Panc1 (cell line): ENCODE measurements around the gene CHCHD1. TPM values are rescaled to one million over a fixed set of nuclear protein-coding genes. Genes with fewer than 3 reads are reported as not detected.
A peak's percentile ranks its signal among the peaks of the same experiment; 100 is the strongest.
"Not testable (repeated sequence)": the region's sequence is repeated elsewhere in the genome, so short reads cannot be mapped to it uniquely, and the experiment has no call there.

ENCODE experiments used
- ATAC-seq: fragments of 200-7000 bp; cut with Tn5 transposase; 2 replicates; pipeline ENCODE4 v1.9.1; 2020; ENCODE audit warnings: mild to moderate bottlenecking, moderate library complexity
- BruUV-seq: library from RNA; stranded (reverse); fragments of 400-500 nt; replicated peaks from 2 replicates; lab custom pipeline; 2021; lab: Mats Ljungman, UMichigan
- CTCF ChIA-PET: fragments of 300-600 bp; sonication (Branson Sonifier 250); formaldehyde crosslinking; loops from one replicate; lab custom pipeline; 2022; ENCODE audit warnings: antibody characterized with exemption; lab: Charles Lee
- POLR2A ChIA-PET: fragments of 300-600 bp; sonication (Branson Sonifier 250); formaldehyde crosslinking; loops from one replicate; lab custom pipeline; 2022; ENCODE audit warnings: antibody characterized with exemption; lab: Charles Lee
- DNase-seq: peaks from one replicate; pipeline ENCODE4 v3.0.0-alpha.2; 2010; ENCODE audit warnings: low read depth, low spot score
- H3K27ac ChIP-seq: 2 replicates; pipeline ENCODE4 v1.5.1; 2011; ENCODE audit warnings: mild to moderate bottlenecking, low read length, inconsistent platforms
- H3K27me3 ChIP-seq: fragments of 200-500 bp; sonication (Bioruptor generic); 2 replicates; pipeline ENCODE4 v1.6.0; 2014; ENCODE audit warnings: low read length, inconsistent platforms; ENCODE audit not compliant: control insufficient read depth, insufficient read depth
- H3K36me3 ChIP-seq: fragments of 200-500 bp; sonication (Bioruptor generic); 2 replicates; pipeline ENCODE4 v1.5.1; 2014; ENCODE audit warnings: inconsistent platforms, mild to moderate bottlenecking, low read length, moderate library complexity; ENCODE audit not compliant: control insufficient read depth, insufficient read depth
- H3K4me1 ChIP-seq: 2 replicates; pipeline ENCODE4 v1.5.1; 2011; ENCODE audit warnings: inconsistent platforms, mild to moderate bottlenecking, low read length, moderate library complexity; ENCODE audit not compliant: control insufficient read depth, insufficient read depth
- H3K4me3 ChIP-seq, 2 experiments: 2 replicates each; pipeline ENCODE4 v1.5.1; 2011 to 2012; ENCODE audit warnings: low read depth in 2 of 2, low read length in 2 of 2, mild to moderate bottlenecking in 2 of 2, inconsistent platforms in 1 of 2, moderate library complexity in 1 of 2
- H3K9me3 ChIP-seq: fragments of 200-500 bp; sonication (Bioruptor generic); 2 replicates; pipeline ENCODE4 v1.5.1; 2014; ENCODE audit warnings: low read depth, mild to moderate bottlenecking, inconsistent platforms, low read length, moderate library complexity; ENCODE audit not compliant: control insufficient read depth, insufficient read depth
- CTCF ChIP-seq: fragments of 450-650 bp; IDR thresholded peaks from 2 replicates; pipeline ENCODE4 v1.5.1; 2017; ENCODE audit warnings: mild to moderate bottlenecking
- POLR2AphosphoS5 ChIP-seq: IDR thresholded peaks from 2 replicates; pipeline ENCODE4 v1.6.1; 2012; ENCODE audit warnings: mild to moderate bottlenecking, low read depth, low read length, moderate library complexity
- REST ChIP-seq, 2 experiments: IDR thresholded peaks; 2 replicates each; pipeline ENCODE4 v1.6.1; 2011 to 2012; ENCODE audit warnings: low read depth in 2 of 2, control low read depth in 1 of 2, low read length in 1 of 2, mild to moderate bottlenecking in 1 of 2, moderate library complexity in 1 of 2; ENCODE audit not compliant: insufficient read depth in 1 of 2
- SIN3A ChIP-seq: IDR thresholded peaks from 2 replicates; pipeline ENCODE4 v1.6.1; 2012; ENCODE audit warnings: low read depth, mild to moderate bottlenecking, low read length, moderate library complexity, borderline replicate concordance; ENCODE audit not compliant: insufficient read depth
- TCF7L2 ChIP-seq: IDR thresholded peaks from 2 replicates; pipeline ENCODE4 v1.6.1; 2011; ENCODE audit warnings: mild to moderate bottlenecking, low read depth, low read length, inconsistent platforms
- in situ Hi-C: cut with HindIII; loops from 2 replicates; pipeline ENCODE4 v1.10.0; 2016; ENCODE audit warnings: low sequenced_read_pairs, low pct_unique_long_range_greater_than_20kb
- intact Hi-C: fragments of 100-400 bp; cut with micrococcal nuclease; formaldehyde crosslinking; loops from one replicate; pipeline ENCODE4 v1.10.0; 2022; ENCODE audit not compliant: unreplicated experiment
- total RNA-seq: library from RNA; stranded (reverse); gene quantifications from one replicate; pipeline ENCODE4 v1.2.1, GENCODE V29; 2021; ENCODE audit not compliant: unreplicated experiment

Gene CHCHD1
- total RNA-seq, 1 experiment from 2014 or later: 41.2 TPM

- Histone ChIP-seq H3K27ac (peak overlapping the region; percentile 92), H3K27me3 (no peaks in the 10 kb centered on the region), H3K4me3 (peak overlapping the region; percentile 86 to 95), H3K9me3 (no peaks in the 10 kb centered on the region), H3K36me3 (peaks cover 11% of the 10 kb centered on the region; the same call in 1 of the 2 replicates), H3K4me1 (peaks cover 19% of the 10 kb centered on the region)
- CTCF ChIA-PET: no interaction called here
- TF ChIP-seq TCF7L2: no peak
- no peak for TF ChIP-seq REST (IDR thresholded peaks at IDR 0.05; ENCODE audit: insufficient read depth in 1 of 2, low read depth in 2 of 2, low read length in 1 of 2)
- TF ChIP-seq CTCF: no peak
- TF ChIP-seq SIN3A: no peak
- TF ChIP-seq POLR2AphosphoS5: no peak
- in situ Hi-C loops: no loop called here
- intact Hi-C loops: no loop called here
- no peak for ATAC-seq
- POLR2A ChIA-PET: interaction anchor here (0.6 kb wide), 1 partner anchor 42 kb away, joined by 3 read pairs; no protein-coding TSS in a partner anchor
- DNase-seq: no peak
- TSS peak; percentile 61 for BruUV-seq
These were observed 4.7 kb downstream of the CHCHD1 start for GRCh38 chr10:73786512-73786885.

GRCh38 chr10:73787031-73787800 is 5.4 kb downstream of the CHCHD1 start:
- H3K27me3 ChIP-seq, POLR2A ChIA-PET, CTCF ChIA-PET, BruUV-seq, H3K27ac ChIP-seq, H3K9me3 ChIP-seq, intact Hi-C loops, DNase-seq, ATAC-seq, in situ Hi-C loops: not testable (repeated sequence)
- Histone ChIP-seq H3K36me3 (peaks cover 13% of the 10 kb centered on the region; the same call in 1 of the 2 replicates), H3K4me1 (peaks cover 19% of the 10 kb centered on the region), H3K4me3 (peak overlapping the region; percentile 86 to 95)
